Neural cell (in vitro differentiated cells): ENCODE measurements around the gene DEDD. TPM values are rescaled to one million over a fixed set of nuclear protein-coding genes. Genes with fewer than 3 reads are reported as not detected.

ENCODE experiments used
- H2AFZ ChIP-seq: fragments of 200-600, 300-800 bp; sonication (generic), shearing (Covaris generic); 2 replicates; pipeline ENCODE4 v1.6.0; 2014; ENCODE audit warnings: low read depth, mild to moderate bottlenecking, antibody characterized with exemption, low read length, moderate library complexity
- H3F3A ChIP-seq: fragments of 200-600 bp; shearing (Covaris generic); 2 replicates; pipeline ENCODE4 v1.6.1; 2016; ENCODE audit warnings: mild to moderate bottlenecking, moderate library complexity, mixed read lengths, antibody characterized with exemption, low read length; ENCODE audit not compliant: insufficient read depth, poor library complexity, severe bottlenecking
- H3K27ac ChIP-seq: fragments of 200-600, 300-800 bp; sonication (generic), shearing (Covaris generic); 2 replicates; pipeline ENCODE4 v1.5.1; 2014; ENCODE audit warnings: mild to moderate bottlenecking, low read length, moderate library complexity
- H3K27me3 ChIP-seq: fragments of 300-800, 200-600 bp; sonication (generic), shearing (Covaris generic); 2 replicates; pipeline ENCODE4 v1.6.0; 2014; ENCODE audit warnings: mild to moderate bottlenecking, low read depth, low read length, moderate library complexity; ENCODE audit not compliant: insufficient read depth
- H3K36me3 ChIP-seq: fragments of 300-800, 200-600 bp; sonication (generic), shearing (Covaris generic); 2 replicates; pipeline ENCODE4 v1.5.1; 2014; ENCODE audit warnings: mild to moderate bottlenecking, antibody characterized with exemption, low read length, moderate library complexity; ENCODE audit not compliant: insufficient read depth
- H3K4me2 ChIP-seq: fragments of 300-800, 200-600 bp; sonication (generic), shearing (Covaris generic); 2 replicates; pipeline ENCODE4 v1.6.0; 2014; ENCODE audit warnings: mild to moderate bottlenecking, low read length
- H3K4me3 ChIP-seq: fragments of 300-800, 200-600 bp; sonication (generic), shearing (Covaris generic); 2 replicates; pipeline ENCODE4 v1.5.1; 2014; ENCODE audit warnings: mild to moderate bottlenecking, low read length, moderate library complexity
- H3K79me2 ChIP-seq: fragments of 200-600 bp; shearing (Covaris generic); replicated peaks from 2 replicates; pipeline ENCODE4 v1.6.0; 2014; ENCODE audit warnings: mild to moderate bottlenecking, low read length, moderate library complexity; ENCODE audit not compliant: insufficient read depth
- H3K9ac ChIP-seq: fragments of 300-800, 200-600 bp; sonication (generic), shearing (Covaris generic); 2 replicates; pipeline ENCODE4 v1.6.1; 2016; ENCODE audit warnings: mild to moderate bottlenecking, low read length, mixed read lengths
- H3K9me2 ChIP-seq: fragments of 200-600 bp; shearing (Covaris generic); 2 replicates; pipeline ENCODE4 v1.6.1; 2016; ENCODE audit warnings: mild to moderate bottlenecking, low read length, mixed read lengths; ENCODE audit not compliant: insufficient read depth
- H3K9me3 ChIP-seq: fragments of 200-600, 300-800 bp; sonication (generic), shearing (Covaris generic); 2 replicates; pipeline ENCODE4 v1.6.1; 2016; ENCODE audit warnings: mild to moderate bottlenecking, mixed run types, low read length, moderate library complexity, mixed read lengths
- H4K20me1 ChIP-seq: fragments of 200-600 bp; shearing (Covaris generic); 2 replicates; pipeline ENCODE4 v1.6.1; 2016; ENCODE audit warnings: mild to moderate bottlenecking, mixed run types; ENCODE audit not compliant: insufficient read depth
- CTCF ChIP-seq: fragments of 450-650 bp; IDR thresholded peaks from 2 replicates; pipeline ENCODE4 v1.5.1; 2014; ENCODE audit warnings: antibody characterized with exemption, mild to moderate bottlenecking, moderate library complexity; ENCODE audit not compliant: poor library complexity, severe bottlenecking
- EP300 ChIP-seq: fragments of 450-650 bp; conservative IDR thresholded peaks from 2 replicates; pipeline ENCODE4 v1.6.1; 2014; ENCODE audit warnings: antibody characterized with exemption, mild to moderate bottlenecking, moderate library complexity; ENCODE audit not compliant: poor library complexity, severe bottlenecking
- EZH2 ChIP-seq: fragments of 200-600, 300-800 bp; shearing (Covaris generic), sonication (generic); IDR thresholded peaks from 2 replicates; pipeline ENCODE4 v1.6.1; 2014; ENCODE audit warnings: antibody characterized with exemption, low read length, borderline replicate concordance, mild to moderate bottlenecking; ENCODE audit not compliant: insufficient read depth, poor library complexity, severe bottlenecking
- MXI1 ChIP-seq: fragments of 450-650 bp; conservative IDR thresholded peaks from 2 replicates; pipeline ENCODE4 v1.6.1; 2014; ENCODE audit warnings: antibody characterized with exemption, mild to moderate bottlenecking; ENCODE audit not compliant: poor library complexity, severe bottlenecking
- POLR2AphosphoS5 ChIP-seq: IDR thresholded peaks from 2 replicates; pipeline ENCODE4 v1.6.1; 2012
- RAD21 ChIP-seq: fragments of 450-650 bp; conservative IDR thresholded peaks from 2 replicates; pipeline ENCODE4 v1.6.1; 2014; ENCODE audit warnings: antibody characterized with exemption, mild to moderate bottlenecking, moderate library complexity
- REST ChIP-seq: IDR thresholded peaks from 2 replicates; pipeline ENCODE4 v1.6.1; 2012; ENCODE audit warnings: borderline replicate concordance
- SMC3 ChIP-seq: fragments of 450-650 bp; conservative IDR thresholded peaks from 2 replicates; pipeline ENCODE4 v1.6.1; 2014; ENCODE audit warnings: antibody characterized with exemption, mild to moderate bottlenecking, moderate library complexity; ENCODE audit not compliant: poor library complexity
- TAF1 ChIP-seq: IDR thresholded peaks from 2 replicates; pipeline ENCODE4 v1.6.1; 2012; ENCODE audit warnings: low read depth
- polyA plus RNA-seq: library from polyadenylated mRNA; depleted of rRNA; stranded (reverse); fragments of >200 nt; gene quantifications from 2 replicates; pipeline ENCODE4 v1.2.3, GENCODE V29; 2014

Gene DEDD
- polyA plus RNA-seq, 1 donor from 2014 or later = 29.6 TPM

- Histone ChIP-seq H3K79me2 (peaks cover 6% of the 10 kb centered on the region), H2AFZ (no peak overlapping the region), H3F3A (no peaks in the 10 kb centered on the region), H3K27ac (no peak overlapping the region), H3K4me3 (no peak overlapping the region), H4K20me1 (no peaks in the 10 kb centered on the region), H3K9me3 (no peaks in the 10 kb centered on the region), H3K9ac (no peak overlapping the region), H3K4me2 (no peak overlapping the region), H3K27me3 (no peaks in the 10 kb centered on the region), H3K36me3 (no peaks in the 10 kb centered on the region), H3K9me2 (no peaks in the 10 kb centered on the region)
- TF ChIP-seq CTCF = no peak
- TF ChIP-seq EZH2 = no peak
Measured at GRCh38 chr1:161172776-161173376, 40.4 kb upstream of the DEDD start.

GRCh38 chr1:161172349-161172748 lies 39.9 kb upstream of the DEDD start:
- Histone ChIP-seq H3K36me3 (no peaks in the 10 kb centered on the region), H3K9me3 (no peaks in the 10 kb centered on the region), H2AFZ (no peak overlapping the region), H3K9ac (no peak overlapping the region), H3K79me2 (peaks cover 6% of the 10 kb centered on the region), H4K20me1 (no peaks in the 10 kb centered on the region), H3K4me3 (no peak overlapping the region), H3K9me2 (no peaks in the 10 kb centered on the region), H3K4me2 (no peak overlapping the region), H3K27me3 (no peaks in the 10 kb centered on the region), H3K27ac (no peak overlapping the region), H3F3A (no peaks in the 10 kb centered on the region)
- TF ChIP-seq MXI1 (no peak), EZH2 (no peak), RAD21 (no peak), POLR2AphosphoS5 (no peak), TAF1 (no peak), SMC3 (no peak), EP300 (no peak), REST (no peak), CTCF (no peak)
